ENCODE measurements around the gene PRKX. TPM values are rescaled to one million over a fixed set of nuclear protein-coding genes. Genes with fewer than 3 reads are reported as not detected.

PRKX gene
- total and polyA plus RNA-seq, 2 of the 8 experiments (the other 6 are each of a cell fraction or from before 2014, with no cell fraction given) = 19.4 to 55.3 TPM

DNA sequence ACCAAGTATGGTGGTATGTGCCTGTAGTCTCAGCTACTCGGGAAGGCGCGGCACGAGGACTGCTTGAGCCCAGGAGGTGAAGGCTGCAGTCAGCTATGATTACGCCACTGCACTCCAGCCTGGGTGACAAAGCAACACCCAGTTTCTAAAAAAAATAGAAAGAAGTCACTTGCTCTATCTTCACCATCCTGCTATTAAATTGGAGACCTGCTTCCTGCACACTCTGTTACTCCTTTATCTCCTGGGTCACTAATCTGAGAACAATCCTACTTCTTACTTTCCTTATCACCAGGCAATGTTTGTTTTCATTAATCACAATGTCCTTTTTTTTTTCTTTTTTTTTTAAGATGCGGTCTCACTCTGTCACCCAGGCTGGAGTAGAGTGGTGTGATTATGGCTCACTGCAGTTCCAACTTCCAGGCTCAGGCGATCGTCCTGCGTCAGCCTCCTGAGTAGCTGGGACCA is 16.2 kb downstream of the PRKX start:
- Histone ChIP-seq H4K91ac (replicated peaks; ENCODE audit: insufficient read length, low read length) (no peak overlapping the region), H2AK5ac (ENCODE audit: low read depth, low read length) (no peak overlapping the region), H3K79me2 (ENCODE audit: control insufficient read depth in 1 of 2, insufficient read depth in 2 of 2, low read length in 2 of 2) (peaks cover 0 to 65% of the 10 kb centered on the region in 2 experiments; a peak in 3 of 4 replicates), H3K9me3 (ENCODE audit: insufficient read depth in 2 of 2, low read depth in 1 of 2, low read length in 1 of 2) (0 out of 4 replicates have a peak, but pooled peaks cover 0 to 2% of the 10 kb centered on the region in 2 experiments), H3K36me3 (ENCODE audit: control insufficient read depth in 2 of 4, insufficient read depth in 4 of 4, low read length in 3 of 4) (no peaks in the 10 kb centered on the region), H4K5ac (ENCODE audit: insufficient read length, low read depth, low read length) (no peak overlapping the region), H3K23me2 (ENCODE audit: low read depth, low read length) (no peaks in the 10 kb centered on the region), H3K18ac (ENCODE audit: extremely low read depth, low read length) (peak overlapping the region; percentile 19; the same call in 1 of the 2 replicates), H3K27ac (ENCODE audit: low read depth, low read length) (no peak overlapping the region), H3K4me1 (replicated peaks in 1 of 4; ENCODE audit: control insufficient read depth in 3 of 4, insufficient read depth in 4 of 4, low read length in 3 of 4) (peaks cover 0 to 14% (median 6%) of the 10 kb centered on the region in 4 experiments; a peak in 5 of 7 replicates), H3K14ac (ENCODE audit: insufficient read length) (no peak overlapping the region), H3K4ac (replicated peaks; ENCODE audit: insufficient read length, low read depth, low read length) (no peak overlapping the region), H2BK5ac (ENCODE audit: low read depth, low read length) (no peak overlapping the region), H3K4me3 (ENCODE audit: extremely low read depth in 1 of 4, insufficient read depth in 2 of 4, low read depth in 3 of 4, low read length in 4 of 4) (no peak overlapping the region), H3K27me3 (replicated peaks in 1 of 4; ENCODE audit: control insufficient read depth in 3 of 4, extremely low read depth in 1 of 4, insufficient read depth in 3 of 4, low read length in 3 of 4) (no peaks in the 10 kb centered on the region), H4K8ac (ENCODE audit: extremely low read depth, insufficient read depth, low read length) (no peak overlapping the region), H4K20me1 (replicated peaks in 1 of 2; ENCODE audit: control insufficient read depth in 1 of 2, insufficient read depth in 2 of 2, low read length in 2 of 2) (peaks cover 0 to 1% of the 10 kb centered on the region in 2 experiments), H3K79me1 (ENCODE audit: low read depth, low read length) (no peaks in the 10 kb centered on the region; the same call in 1 of the 2 replicates), H2BK15ac (ENCODE audit: low read length) (no peak overlapping the region), H2BK120ac (replicated peaks; ENCODE audit: low read depth, low read length) (no peak overlapping the region), H2BK12ac (ENCODE audit: low read depth, low read length) (no peak overlapping the region), H3K56ac (replicated peaks; ENCODE audit: insufficient read length, low read depth, low read length) (no peak overlapping the region), H2BK20ac (ENCODE audit: low read length) (no peak overlapping the region), H3K4me2 (ENCODE audit: insufficient read depth in 1 of 2, low read depth in 2 of 2, low read length in 2 of 2) (no peak overlapping the region), H3K23ac (ENCODE audit: insufficient read length) (no peak overlapping the region), H2AFZ (ENCODE audit: low read length) (no peak overlapping the region), H3K9ac (replicated peaks in 1 of 4; ENCODE audit: extremely low read depth in 1 of 4, low read depth in 3 of 4, low read length in 3 of 4) (no peak overlapping the region)
- ChIA-PET CTCF (ENCODE audit: partially characterized antibody) (interaction anchor here (0.6 kb wide), 1 partner anchor 212 kb away, joined by 5 read pairs; no protein-coding TSS in a partner anchor), POLR2A (ENCODE audit: partially characterized antibody) (interaction anchor here (0.6 kb wide), 1 partner anchor 1598 kb away, joined by 3 read pairs; no protein-coding TSS in a partner anchor)
- 86% methylated on average over 8 of the region's 9 CpGs; no CpG with 5 or more reads in 1 of the 2 experiments for WGBS, 2 experiments (ENCODE audit: extremely low coverage in 1 of 2, insufficient coverage in 1 of 2, insufficient read length in 1 of 2, insufficient replicate concordance in 2 of 2, low coverage in 1 of 2, low lambda C conversion rate in 2 of 2, missing lambda C conversion rate in 1 of 2)
- no peak for DNase-seq (ENCODE audit: low read depth in 1 of 2, low spot score in 2 of 2)
- TF ChIP-seq EZH2 (IDR thresholded peaks at IDR 0.05; ENCODE audit: low read depth, low read length, severe bottlenecking) = no peak
- TF ChIP-seq HDAC2 (IDR thresholded peaks at IDR 0.05; ENCODE audit: borderline replicate concordance in 1 of 2, low read depth in 2 of 2, low read length in 2 of 2) = no peak
- TF ChIP-seq EP300 (IDR thresholded peaks at IDR 0.05; ENCODE audit: borderline replicate concordance in 1 of 2, low read depth in 2 of 2, low read length in 2 of 2) = no peak
- TF ChIP-seq RFX5 (IDR thresholded peaks at IDR 0.05; ENCODE audit: borderline replicate concordance, low read depth, low read length) = no peak
- TF ChIP-seq, protein P1, sequence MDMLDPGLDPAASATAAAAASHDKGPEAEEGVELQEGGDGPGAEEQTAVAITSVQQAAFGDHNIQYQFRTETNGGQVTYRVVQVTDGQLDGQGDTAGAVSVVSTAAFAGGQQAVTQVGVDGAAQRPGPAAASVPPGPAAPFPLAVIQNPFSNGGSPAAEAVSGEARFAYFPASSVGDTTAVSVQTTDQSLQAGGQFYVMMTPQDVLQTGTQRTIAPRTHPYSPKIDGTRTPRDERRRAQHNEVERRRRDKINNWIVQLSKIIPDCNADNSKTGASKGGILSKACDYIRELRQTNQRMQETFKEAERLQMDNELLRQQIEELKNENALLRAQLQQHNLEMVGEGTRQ (IDR thresholded peaks at IDR 0.05; ENCODE audit: low read length) = no peak
- TF ChIP-seq TAF7 (optimal IDR thresholded peaks at IDR 0.05; ENCODE audit: borderline replicate concordance, low read depth, low read length) = no peak
- no peak for TF ChIP-seq TCF12 (IDR thresholded peaks at IDR 0.05; ENCODE audit: low read depth, low read length)
- FAIRE-seq = no peak
